ENCODE results near the gene COX7A2. TPM values are rescaled to one million over a fixed set of nuclear protein-coding genes. Genes with fewer than 3 reads are reported as not detected.

Gene COX7A2
- total and polyA plus RNA-seq, 2 of the 13 experiments (the other 11 are each of a cell fraction or from before 2014, with no cell fraction given): 407 to 556 TPM

GRCh38 chr6:75284632-75285282 is 41.2 kb upstream of the COX7A2 start, which contains the start of gene TMEM30A (continued):
- TF ChIP-seq MLLT10 (CRISPR knock-in tag; IDR thresholded peaks at IDR 0.05) (no peak), ZBTB43 (CRISPR knock-in tag; conservative IDR thresholded peaks at IDR 0.05) (no peak), ZNF614 (CRISPR knock-in tag; IDR thresholded peaks at IDR 0.05; ENCODE audit: borderline replicate concordance) (peak; percentile 56; the same call in 1 of the 2 replicates), HMG20B (CRISPR knock-in tag; conservative IDR thresholded peaks at IDR 0.05) (no peak), ZNF567 (CRISPR knock-in tag; IDR thresholded peaks at IDR 0.05; ENCODE audit: borderline replicate concordance) (no peak), REPIN1 (CRISPR knock-in tag; IDR thresholded peaks at IDR 0.05; ENCODE audit: borderline replicate concordance, low read depth) (peak; percentile 91), NKX3-1 (CRISPR knock-in tag; IDR thresholded peaks at IDR 0.05) (no peak), AGO1 (IDR thresholded peaks at IDR 0.05; ENCODE audit: low read depth, low read length, poor library complexity, severe bottlenecking) (peak; percentile 66), KDM1A (CRISPR knock-in tag; IDR thresholded peaks at IDR 0.05) (peak; percentile 17; the same call in 1 of the 2 replicates), PHB2 (IDR thresholded peaks at IDR 0.05; ENCODE audit: partially characterized antibody) (no peak), HOXA3 (CRISPR knock-in tag; IDR thresholded peaks at IDR 0.05) (peak; percentile 74; the same call in 1 of the 2 replicates), FOXJ3 (CRISPR knock-in tag; IDR thresholded peaks at IDR 0.05; ENCODE audit: borderline replicate concordance) (no peak), EEA1 (CRISPR knock-in tag; IDR thresholded peaks at IDR 0.05; ENCODE audit: borderline replicate concordance) (no peak), HNF1A (IDR thresholded peaks at IDR 0.05; ENCODE audit: low read depth) (no peak), HNF1A (CRISPR knock-in tag; IDR thresholded peaks at IDR 0.05; ENCODE audit: borderline replicate concordance) (0 out of 2 replicates have a peak, but pooled peaks have one; percentile 83), RORA (CRISPR knock-in tag; IDR thresholded peaks at IDR 0.05) (no peak), ZKSCAN5 (CRISPR knock-in tag; IDR thresholded peaks at IDR 0.05) (0 out of 2 replicates have a peak, but pooled peaks have one; percentile 34), RBM22 (optimal IDR thresholded peaks at IDR 0.05; ENCODE audit: low read length) (no peak), PITX1 (CRISPR knock-in tag; IDR thresholded peaks at IDR 0.05) (peak; percentile 75), ATF2 (CRISPR knock-in tag; IDR thresholded peaks at IDR 0.05) (0 out of 2 replicates have a peak, but pooled peaks have one; percentile 31), GTF3A (CRISPR knock-in tag; conservative IDR thresholded peaks at IDR 0.05) (no peak), SMARCC2 (IDR thresholded peaks at IDR 0.05) (no peak)
- TF ChIP-seq, protein P1, sequence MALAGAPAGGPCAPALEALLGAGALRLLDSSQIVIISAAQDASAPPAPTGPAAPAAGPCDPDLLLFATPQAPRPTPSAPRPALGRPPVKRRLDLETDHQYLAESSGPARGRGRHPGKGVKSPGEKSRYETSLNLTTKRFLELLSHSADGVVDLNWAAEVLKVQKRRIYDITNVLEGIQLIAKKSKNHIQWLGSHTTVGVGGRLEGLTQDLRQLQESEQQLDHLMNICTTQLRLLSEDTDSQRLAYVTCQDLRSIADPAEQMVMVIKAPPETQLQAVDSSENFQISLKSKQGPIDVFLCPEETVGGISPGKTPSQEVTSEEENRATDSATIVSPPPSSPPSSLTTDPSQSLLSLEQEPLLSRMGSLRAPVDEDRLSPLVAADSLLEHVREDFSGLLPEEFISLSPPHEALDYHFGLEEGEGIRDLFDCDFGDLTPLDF (CRISPR knock-in tag; IDR thresholded peaks at IDR 0.05): no peak

Measured in HepG2 (cell line).